NCI-H2196 (cell line): Measurements from ENCODE around the gene MIOS.

Experiments used
- DNase-seq: peaks from one replicate; lab custom pipeline; 2025; ENCODE audit not compliant: unreplicated experiment; lab: John Stamatoyannopoulos, UW

The MIOS gene

GRCh38 chr7:7581531-7582179 lies 15.0 kb downstream of the MIOS start:
- DNase-seq: no peak

GRCh38 chr7:7582596-7582995 lies 15.9 kb downstream of the MIOS start:
- DNase-seq: no peak

DNA sequence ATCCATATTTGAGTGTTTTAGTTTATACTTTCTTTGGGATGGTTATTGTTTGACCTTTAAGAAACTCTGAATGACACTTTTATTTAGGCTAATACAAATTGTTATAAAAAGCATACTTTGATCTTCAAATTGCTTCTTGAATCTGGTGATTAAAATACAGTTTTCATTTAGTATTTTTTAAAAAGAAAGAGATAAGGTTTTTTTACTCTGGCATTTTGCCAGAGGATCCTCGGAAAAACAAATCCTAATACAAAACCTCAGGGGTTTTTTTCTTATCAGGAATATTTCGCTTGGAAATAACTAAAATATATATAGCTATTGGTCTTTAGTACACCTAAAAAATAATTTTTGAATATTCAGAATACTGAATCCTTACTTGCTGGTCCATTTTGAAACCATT lies 17.0 kb downstream of the MIOS start:
- no peak for DNase-seq

- DNase-seq: no peak
These were observed 18.0 kb downstream of the MIOS start for GRCh38 chr7:7584653-7585052.

GRCh38 chr7:7585241-7585928 lies 18.7 kb downstream of the MIOS start:
- DNase-seq: no peak

DNA sequence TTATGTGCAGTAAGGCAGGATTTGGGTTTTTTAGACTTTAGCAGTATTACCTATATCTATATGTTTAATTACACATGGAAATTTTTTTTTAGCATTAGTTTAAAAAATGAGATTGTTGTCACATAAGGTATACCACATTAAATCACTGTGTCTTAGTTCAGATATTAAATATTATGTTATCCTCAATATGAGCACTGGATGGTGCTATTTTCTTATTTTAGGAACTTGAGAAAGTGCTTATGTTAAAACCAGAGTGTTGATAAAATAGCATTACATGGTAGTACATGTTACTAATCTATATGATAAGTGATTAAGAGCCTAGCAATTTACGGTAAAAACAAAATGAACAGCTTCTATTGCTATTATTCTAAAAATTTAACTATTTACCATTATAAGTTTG lies 28.8 kb downstream of the MIOS start:
- DNase-seq: peak; percentile 32

DNA sequence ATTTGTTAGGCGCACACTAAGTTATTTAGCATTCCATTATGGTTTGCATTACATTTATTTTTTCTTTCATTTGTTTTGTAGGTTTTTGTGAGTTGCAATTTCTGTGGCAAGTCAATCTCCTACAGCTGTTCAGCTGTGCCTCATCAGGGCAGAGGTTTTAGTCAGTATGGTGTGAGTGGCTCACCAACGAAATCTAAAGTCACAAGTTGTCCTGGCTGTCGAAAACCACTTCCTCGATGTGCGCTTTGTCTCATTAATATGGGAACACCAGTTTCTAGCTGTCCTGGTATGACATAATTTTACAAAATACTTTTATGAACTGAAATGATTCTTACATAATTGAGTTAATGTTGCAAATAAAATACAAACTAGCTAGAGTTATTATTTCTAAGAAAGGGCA lies 29.5 kb downstream of the MIOS start:
- DNase-seq: no peak

DNA sequence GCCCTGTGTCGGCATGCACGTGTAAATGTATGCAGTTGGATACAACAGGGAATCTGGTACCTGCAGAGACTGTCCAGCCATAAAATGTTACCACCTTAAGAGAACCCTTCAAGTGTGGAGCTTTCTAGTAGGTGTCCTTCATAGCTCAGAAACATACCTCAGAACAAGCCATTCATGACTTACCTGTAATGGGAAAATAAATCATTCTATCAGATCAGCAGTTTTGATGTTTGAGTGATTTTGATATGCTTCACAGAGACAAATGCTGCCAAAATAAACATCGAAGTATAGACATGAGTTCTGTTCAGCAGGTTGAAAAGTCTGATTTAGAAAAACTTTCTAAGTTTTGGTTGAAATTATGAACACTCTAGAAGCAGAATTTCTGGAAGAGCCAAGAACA lies 40.3 kb downstream of the MIOS start:
- no peak for DNase-seq

GRCh38 chr7:7609330-7609729 lies 42.6 kb downstream of the MIOS start:
- DNase-seq: no peak

- no peak for DNase-seq
These were observed 45.8 kb downstream of the MIOS start for GRCh38 chr7:7612519-7612918.

DNA sequence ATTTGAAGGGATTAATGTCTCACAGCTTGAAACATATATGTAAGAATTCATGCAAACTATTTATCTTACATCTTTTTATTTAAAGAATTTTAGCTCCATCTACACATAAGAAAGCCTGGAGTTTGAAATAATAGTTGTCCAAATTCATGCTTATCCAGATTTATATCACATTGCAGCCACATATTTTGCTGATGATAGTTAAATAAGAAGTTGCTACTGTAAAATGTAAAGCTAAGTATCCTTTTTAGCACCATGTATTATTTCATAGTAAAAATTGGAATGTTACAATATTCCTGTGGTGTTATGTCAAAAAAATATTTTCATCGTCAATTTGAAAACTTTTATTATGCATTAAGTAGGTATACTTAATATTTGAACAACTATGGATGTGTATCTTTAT lies 46.5 kb downstream of the MIOS start:
- no peak for DNase-seq

DNA sequence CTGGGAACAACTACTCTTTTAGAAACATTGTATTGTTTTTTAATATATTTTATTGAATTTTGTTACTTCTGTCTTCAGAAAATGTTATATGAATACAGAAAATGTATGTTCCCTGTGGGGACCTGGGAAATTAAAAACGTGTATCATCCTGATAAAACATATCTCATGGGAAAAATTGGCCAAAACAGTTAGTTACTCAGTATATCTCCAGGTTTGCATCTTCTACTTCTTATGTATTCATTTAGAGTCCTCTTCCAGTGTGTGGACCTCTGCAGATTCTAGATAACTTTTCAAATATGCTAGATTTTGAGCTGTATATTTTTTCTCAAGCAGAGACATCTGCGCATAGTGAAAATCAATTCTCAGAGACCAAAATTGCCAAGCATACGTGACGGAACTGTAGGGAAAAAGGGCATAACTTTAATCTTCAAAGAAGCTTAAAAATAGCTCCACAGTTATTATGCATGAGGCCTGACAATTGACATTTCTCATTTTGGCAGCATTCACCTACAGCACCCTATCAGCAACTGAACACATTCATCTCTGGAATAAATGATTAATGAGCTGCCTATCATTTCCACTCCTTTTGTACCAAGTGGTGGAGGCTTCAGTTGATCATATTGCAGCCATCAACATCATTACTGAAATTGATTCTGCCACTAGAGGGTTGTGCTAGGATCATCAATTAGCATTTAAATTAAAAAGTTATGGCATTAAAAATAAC lies 47.5 kb downstream of the MIOS start:
- DNase-seq: no peak

GRCh38 chr7:7617550-7617949 lies 50.9 kb downstream of the MIOS start:
- no peak for DNase-seq

DNA sequence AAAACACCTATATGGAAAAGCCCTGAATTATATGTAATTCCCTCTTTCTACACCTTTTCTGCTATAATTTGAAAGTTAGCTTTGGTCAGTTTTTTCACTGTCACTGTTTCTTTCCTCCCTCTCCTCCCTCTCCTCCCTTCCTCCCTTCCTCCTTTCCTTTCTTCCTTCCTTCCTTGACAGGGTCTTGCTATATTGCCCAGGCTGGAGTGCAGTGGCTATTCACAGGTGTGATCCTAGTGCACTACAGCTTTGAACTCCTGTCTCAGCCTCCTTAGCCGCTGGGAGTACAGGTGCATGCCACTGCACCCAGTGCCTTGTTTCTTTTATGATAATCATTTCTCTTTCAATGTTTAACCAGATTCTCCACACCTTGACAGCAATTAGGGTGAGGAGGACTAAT lies 51.7 kb downstream of the MIOS start:
- DNase-seq: no peak

- DNase-seq: no peak
These were observed 53.6 kb downstream of the MIOS start for GRCh38 chr7:7620236-7620635.

DNA sequence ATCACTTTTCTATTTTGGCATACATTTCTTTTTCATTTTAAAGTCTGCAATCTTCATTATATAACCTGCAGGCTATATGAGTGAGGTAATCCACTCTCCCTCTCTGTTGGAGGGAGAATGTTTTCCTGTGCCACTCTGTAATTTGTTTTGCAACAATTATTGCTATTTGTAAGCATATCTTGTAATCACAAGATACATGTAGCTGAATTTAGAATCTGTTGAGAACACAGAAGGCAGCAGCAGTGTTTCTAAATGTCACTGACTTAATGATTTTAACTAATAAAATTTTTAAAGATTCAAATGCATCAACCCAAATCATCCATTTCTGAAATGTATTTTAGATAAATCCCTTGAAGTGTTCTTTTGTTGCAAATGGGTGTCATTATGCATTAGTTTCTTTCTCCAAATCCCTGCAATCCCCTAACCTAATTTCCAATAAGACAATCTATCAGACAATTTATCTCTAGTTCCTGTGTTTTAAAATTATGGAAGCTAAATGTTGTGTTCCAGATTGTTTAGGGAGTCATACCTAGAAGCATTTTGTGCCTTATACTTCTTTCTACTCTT lies 54.0 kb downstream of the MIOS start:
- no peak for DNase-seq

GRCh38 chr7:7628476-7628875 lies 61.8 kb downstream of the MIOS start:
- no peak for DNase-seq

DNA sequence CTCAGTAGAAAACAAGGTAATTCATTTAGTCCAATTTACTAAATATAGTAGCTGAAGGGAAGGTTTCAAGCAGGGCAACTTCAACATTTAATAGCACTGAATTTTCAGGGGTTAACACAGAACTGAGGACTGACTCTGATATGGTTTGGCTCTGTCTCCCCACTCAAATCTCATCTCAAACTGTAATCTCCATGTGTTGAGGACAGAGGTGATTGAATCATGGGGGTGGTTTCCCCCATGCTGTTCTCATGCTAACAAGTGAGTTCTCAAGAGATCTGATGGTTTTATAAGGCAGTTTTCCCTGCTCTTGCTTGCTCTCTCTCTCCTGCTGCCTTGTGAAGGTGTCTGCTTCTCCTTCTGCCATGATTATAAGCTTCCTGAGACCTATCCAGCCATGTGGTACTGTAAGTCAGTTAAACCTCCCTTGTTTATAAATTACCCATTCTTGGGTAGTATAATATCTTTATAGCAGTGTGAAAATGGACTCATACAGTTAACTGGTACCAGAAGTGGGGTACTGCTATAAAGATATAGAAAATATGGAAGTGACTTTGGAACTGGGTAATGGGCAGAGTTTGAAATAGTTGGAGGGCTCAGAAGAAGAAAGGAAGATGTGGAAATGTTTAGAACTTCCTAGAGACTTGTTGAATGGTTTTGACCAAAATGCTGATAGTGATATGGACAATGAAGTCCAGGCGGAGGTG lies 64.1 kb downstream of the MIOS start:
- DNase-seq: no peak

- no peak for DNase-seq
These were observed 72.7 kb downstream of the MIOS start for GRCh38 chr7:7639421-7639820.

DNA sequence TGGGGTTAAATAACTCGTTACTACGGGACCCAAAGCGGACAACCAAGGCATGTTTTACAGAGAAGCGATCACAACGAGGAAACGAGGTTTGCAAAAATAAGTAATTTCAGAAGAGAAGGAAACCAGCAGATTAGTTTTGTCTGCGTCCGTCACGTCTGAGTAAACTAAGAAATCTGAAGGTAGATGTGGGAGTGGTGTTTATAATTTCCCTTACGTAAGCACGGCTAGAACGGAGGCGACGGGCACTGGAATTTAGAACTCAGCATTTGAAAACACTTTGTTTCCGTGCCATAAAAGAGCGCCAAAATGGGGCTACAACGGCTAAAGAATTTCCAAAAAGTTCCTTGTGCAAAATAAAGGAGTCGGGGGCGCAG lies 73.2 kb downstream of the MIOS start:
- no peak for DNase-seq
